HEK293 (cell line): ENCODE results near the gene MACROH2A1.

Source experiments
- CTCF ChIP-seq: fragments of 450-650 bp; formaldehyde crosslinking; IDR thresholded peaks from 2 replicates; pipeline ENCODE4 v1.5.1; 2016; ENCODE audit warnings: missing biosample characterization, missing genetic modification characterization
- KLF8 ChIP-seq: fragments of 450-650 bp; formaldehyde crosslinking; IDR thresholded peaks from 2 replicates; pipeline ENCODE4 v1.5.1; 2016; ENCODE audit warnings: missing biosample characterization, missing genetic modification characterization
- SETDB1 ChIP-seq: IDR thresholded peaks from one replicate; pipeline ENCODE4 v1.6.1; 2017; ENCODE audit warnings: mild to moderate bottlenecking, low read length, moderate library complexity, mixed read lengths; ENCODE audit not compliant: insufficient read length
- ZBTB1 ChIP-seq: fragments of 450-650 bp; formaldehyde crosslinking; IDR thresholded peaks from 2 replicates; pipeline ENCODE4 v1.5.1; 2016; ENCODE audit warnings: missing biosample characterization, missing genetic modification characterization
- ZNF133 ChIP-seq: fragments of 450-650 bp; formaldehyde crosslinking; IDR thresholded peaks from 2 replicates; pipeline ENCODE4 v1.5.1; 2016; ENCODE audit warnings: missing biosample characterization, missing genetic modification characterization
- ZNF274 ChIP-seq, 2 experiments: fragments of 200-500 bp in 1 of 2; fragments of 450-650 bp in 1 of 2; sonication (Bioruptor generic) in 1 of 2; formaldehyde crosslinking in 1 of 2; IDR thresholded peaks; 2 replicates each; pipeline versions ENCODE4 v1.5.1 to v1.6.1; 2014 to 2016; ENCODE audit warnings: borderline replicate concordance in 1 of 2, inconsistent platforms in 1 of 2, low read length in 1 of 2, missing biosample characterization in 1 of 2, missing genetic modification characterization in 1 of 2
- ZNF37A ChIP-seq: fragments of 450-650 bp; IDR thresholded peaks from 2 replicates; pipeline ENCODE4 v1.5.1; 2018; ENCODE audit warnings: missing biosample characterization, missing genetic modification characterization
- ZNF544 ChIP-seq: fragments of 450-650 bp; formaldehyde crosslinking; IDR thresholded peaks from 2 replicates; pipeline ENCODE4 v1.5.0; 2017; ENCODE audit warnings: missing biosample characterization, missing genetic modification characterization
- ZNF561 ChIP-seq: fragments of 450-650 bp; IDR thresholded peaks from 2 replicates; pipeline ENCODE4 v1.5.1; 2018; ENCODE audit warnings: missing biosample characterization, missing genetic modification characterization, borderline replicate concordance
- TF ChIP-seq, protein P1 (sequence below): fragments of 450-650 bp; formaldehyde crosslinking; IDR thresholded peaks from 2 replicates; pipeline ENCODE4 v1.5.1; 2016; ENCODE audit warnings: missing biosample characterization, missing genetic modification characterization
- TF ChIP-seq, protein P2 (sequence below): fragments of 450-650 bp; formaldehyde crosslinking; IDR thresholded peaks from 2 replicates; pipeline ENCODE4 v1.5.1; 2017; ENCODE audit warnings: missing biosample characterization, missing genetic modification characterization

GRCh38 chr5:135355169-135355568 is 43.9 kb downstream of the MACROH2A1 start:
- TF ChIP-seq SETDB1: no peak
- TF ChIP-seq CTCF (tag by site-specific recombination): no peak
- TF ChIP-seq ZNF37A (tag by site-specific recombination): no peak
- TF ChIP-seq ZNF544 (tag by site-specific recombination): no peak
- no peak for TF ChIP-seq KLF8
- TF ChIP-seq, protein P1, sequence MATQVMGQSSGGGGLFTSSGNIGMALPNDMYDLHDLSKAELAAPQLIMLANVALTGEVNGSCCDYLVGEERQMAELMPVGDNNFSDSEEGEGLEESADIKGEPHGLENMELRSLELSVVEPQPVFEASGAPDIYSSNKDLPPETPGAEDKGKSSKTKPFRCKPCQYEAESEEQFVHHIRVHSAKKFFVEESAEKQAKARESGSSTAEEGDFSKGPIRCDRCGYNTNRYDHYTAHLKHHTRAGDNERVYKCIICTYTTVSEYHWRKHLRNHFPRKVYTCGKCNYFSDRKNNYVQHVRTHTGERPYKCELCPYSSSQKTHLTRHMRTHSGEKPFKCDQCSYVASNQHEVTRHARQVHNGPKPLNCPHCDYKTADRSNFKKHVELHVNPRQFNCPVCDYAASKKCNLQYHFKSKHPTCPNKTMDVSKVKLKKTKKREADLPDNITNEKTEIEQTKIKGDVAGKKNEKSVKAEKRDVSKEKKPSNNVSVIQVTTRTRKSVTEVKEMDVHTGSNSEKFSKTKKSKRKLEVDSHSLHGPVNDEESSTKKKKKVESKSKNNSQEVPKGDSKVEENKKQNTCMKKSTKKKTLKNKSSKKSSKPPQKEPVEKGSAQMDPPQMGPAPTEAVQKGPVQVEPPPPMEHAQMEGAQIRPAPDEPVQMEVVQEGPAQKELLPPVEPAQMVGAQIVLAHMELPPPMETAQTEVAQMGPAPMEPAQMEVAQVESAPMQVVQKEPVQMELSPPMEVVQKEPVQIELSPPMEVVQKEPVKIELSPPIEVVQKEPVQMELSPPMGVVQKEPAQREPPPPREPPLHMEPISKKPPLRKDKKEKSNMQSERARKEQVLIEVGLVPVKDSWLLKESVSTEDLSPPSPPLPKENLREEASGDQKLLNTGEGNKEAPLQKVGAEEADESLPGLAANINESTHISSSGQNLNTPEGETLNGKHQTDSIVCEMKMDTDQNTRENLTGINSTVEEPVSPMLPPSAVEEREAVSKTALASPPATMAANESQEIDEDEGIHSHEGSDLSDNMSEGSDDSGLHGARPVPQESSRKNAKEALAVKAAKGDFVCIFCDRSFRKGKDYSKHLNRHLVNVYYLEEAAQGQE (tag by site-specific recombination): no peak
- no peak for TF ChIP-seq ZNF133
- no peak for TF ChIP-seq ZBTB1 (tag by site-specific recombination)
- TF ChIP-seq, protein P2, sequence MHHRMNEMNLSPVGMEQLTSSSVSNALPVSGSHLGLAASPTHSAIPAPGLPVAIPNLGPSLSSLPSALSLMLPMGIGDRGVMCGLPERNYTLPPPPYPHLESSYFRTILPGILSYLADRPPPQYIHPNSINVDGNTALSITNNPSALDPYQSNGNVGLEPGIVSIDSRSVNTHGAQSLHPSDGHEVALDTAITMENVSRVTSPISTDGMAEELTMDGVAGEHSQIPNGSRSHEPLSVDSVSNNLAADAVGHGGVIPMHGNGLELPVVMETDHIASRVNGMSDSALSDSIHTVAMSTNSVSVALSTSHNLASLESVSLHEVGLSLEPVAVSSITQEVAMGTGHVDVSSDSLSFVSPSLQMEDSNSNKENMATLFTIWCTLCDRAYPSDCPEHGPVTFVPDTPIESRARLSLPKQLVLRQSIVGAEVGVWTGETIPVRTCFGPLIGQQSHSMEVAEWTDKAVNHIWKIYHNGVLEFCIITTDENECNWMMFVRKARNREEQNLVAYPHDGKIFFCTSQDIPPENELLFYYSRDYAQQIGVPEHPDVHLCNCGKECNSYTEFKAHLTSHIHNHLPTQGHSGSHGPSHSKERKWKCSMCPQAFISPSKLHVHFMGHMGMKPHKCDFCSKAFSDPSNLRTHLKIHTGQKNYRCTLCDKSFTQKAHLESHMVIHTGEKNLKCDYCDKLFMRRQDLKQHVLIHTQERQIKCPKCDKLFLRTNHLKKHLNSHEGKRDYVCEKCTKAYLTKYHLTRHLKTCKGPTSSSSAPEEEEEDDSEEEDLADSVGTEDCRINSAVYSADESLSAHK (tag by site-specific recombination): no peak
- TF ChIP-seq ZNF561: no peak
- TF ChIP-seq ZNF274 (IDR thresholded peaks at IDR 0.05; ENCODE audit: low read length): no peak
- TF ChIP-seq ZNF274 (tag by site-specific recombination; IDR thresholded peaks at IDR 0.05; ENCODE audit: borderline replicate concordance): no peak
